ENCODE data around the gene PLB1.

GRCh38 chr2:28526527-28527132 is 30.8 kb downstream of the PLB1 start:
- TF ChIP-seq ATF1 (CRISPR knock-in tag; IDR thresholded peaks at IDR 0.05) (no peak), CTCF (IDR thresholded peaks at IDR 0.05) (no peak), JUN (CRISPR knock-in tag; IDR thresholded peaks at IDR 0.05) (no peak), NR2C2 (CRISPR knock-in tag; IDR thresholded peaks at IDR 0.05) (no peak), ATF2 (CRISPR knock-in tag; IDR thresholded peaks at IDR 0.05; ENCODE audit: borderline replicate concordance, low read depth) (no peak), ESRRA (CRISPR knock-in tag; IDR thresholded peaks at IDR 0.05; ENCODE audit: borderline replicate concordance) (no peak), FOXP1 (CRISPR knock-in tag; IDR thresholded peaks at IDR 0.05; ENCODE audit: borderline replicate concordance) (no peak), CBFB (CRISPR knock-in tag; IDR thresholded peaks at IDR 0.05; ENCODE audit: low read depth) (no peak), ZNF263 (CRISPR knock-in tag; IDR thresholded peaks at IDR 0.05; ENCODE audit: low read depth) (no peak), TP53 (CRISPR knock-in tag; IDR thresholded peaks at IDR 0.05) (no peak)
